Breast epithelium (tissue), 3 donors: Measurements from ENCODE around the gene TCEAL3.
"Not testable (repeated sequence)": the region's sequence is repeated elsewhere in the genome, so short reads cannot be mapped to it uniquely, and the experiment has no call there.

Experiments used
- CTCF ChIP-seq, 3 donors: fragments of 450-650 bp; IDR thresholded peaks; one replicate each; pipeline ENCODE4 v1.5.1; 2016 to 2017; ENCODE audit warnings: antibody characterized with exemption in 3 of 3, mild to moderate bottlenecking in 3 of 3, moderate library complexity in 3 of 3
- POLR2A ChIP-seq: fragments of 450-650 bp; IDR thresholded peaks from one replicate; pipeline ENCODE4 v1.6.1; 2016; ENCODE audit warnings: antibody characterized with exemption, mild to moderate bottlenecking, moderate library complexity

- not testable (repeated sequence) for TF ChIP-seq CTCF (IDR thresholded peaks at IDR 0.05); POLR2A
Measured at GRCh38 chrX:103659460-103659859, 51.7 kb downstream of the TCEAL3 start.
